Middle frontal gyrus (tissue), 1 donor: ENCODE measurements around the gene TCF4.
A peak's percentile ranks its signal among the peaks of the same experiment; 100 is the strongest.

Source experiments
- DNase-seq: peaks from one replicate; pipeline ENCODE4 v3.0.0-alpha.2; 2015; ENCODE audit warnings: low spot score; ENCODE audit errors: extremely low spot score

The TCF4 gene

DNA sequence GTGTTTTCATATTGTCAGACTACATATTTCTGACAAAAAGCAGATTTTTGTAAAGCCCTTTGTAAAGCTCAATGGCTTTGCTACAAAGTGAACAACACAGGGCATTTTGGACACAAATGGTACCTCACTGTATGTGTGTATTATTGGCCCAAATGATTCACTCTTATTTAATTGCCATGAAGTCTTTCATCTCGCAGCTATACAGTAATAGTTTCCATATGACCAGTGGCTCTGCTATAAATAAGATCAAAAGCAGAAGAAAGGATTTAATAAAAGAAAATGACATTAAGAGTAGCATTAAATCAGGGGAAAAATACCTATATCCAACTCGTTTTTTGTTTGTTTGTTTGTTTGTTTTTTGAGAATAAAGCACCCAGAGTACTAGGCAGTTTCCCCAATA is 344.7 kb downstream of the TCF4 start:
- no peak for DNase-seq

DNA sequence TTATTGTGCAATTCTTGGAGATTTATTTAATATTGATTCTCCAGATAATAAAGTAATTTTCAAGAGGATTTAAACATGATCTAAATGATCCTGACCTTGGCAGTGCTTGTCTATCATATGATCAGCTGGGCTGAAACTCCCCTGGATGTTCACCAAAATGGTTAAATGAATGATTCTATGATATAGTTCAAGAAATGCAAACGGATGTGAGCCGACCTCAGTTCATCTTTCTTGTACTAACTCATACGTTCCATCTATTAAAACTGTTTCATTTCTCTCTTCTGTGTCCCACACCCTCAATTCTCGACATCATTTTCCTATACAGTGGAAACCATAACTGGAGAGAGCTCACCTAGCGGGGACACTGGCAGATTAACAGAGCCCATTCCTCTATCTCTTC is 347.0 kb downstream of the TCF4 start:
- DNase-seq: no peak

DNA sequence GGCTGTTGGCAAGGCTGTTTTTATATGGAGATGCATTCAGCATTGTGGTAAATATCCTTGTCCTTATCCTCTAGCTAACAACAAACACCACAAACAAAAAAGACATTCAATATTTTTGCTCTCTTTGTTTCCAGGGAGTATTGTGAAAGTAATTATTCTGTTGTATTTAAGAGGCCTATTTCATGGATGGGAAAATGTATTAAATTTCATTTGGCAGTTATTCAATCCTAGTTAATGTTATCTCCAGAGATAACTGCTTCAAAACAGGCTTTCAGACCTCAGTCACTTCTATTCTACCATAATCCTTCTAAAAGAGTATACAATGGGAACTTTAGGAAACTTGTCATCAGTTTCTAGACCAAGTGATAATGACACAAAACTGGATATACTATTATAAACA is 348.3 kb downstream of the TCF4 start:
- no peak for DNase-seq

DNA sequence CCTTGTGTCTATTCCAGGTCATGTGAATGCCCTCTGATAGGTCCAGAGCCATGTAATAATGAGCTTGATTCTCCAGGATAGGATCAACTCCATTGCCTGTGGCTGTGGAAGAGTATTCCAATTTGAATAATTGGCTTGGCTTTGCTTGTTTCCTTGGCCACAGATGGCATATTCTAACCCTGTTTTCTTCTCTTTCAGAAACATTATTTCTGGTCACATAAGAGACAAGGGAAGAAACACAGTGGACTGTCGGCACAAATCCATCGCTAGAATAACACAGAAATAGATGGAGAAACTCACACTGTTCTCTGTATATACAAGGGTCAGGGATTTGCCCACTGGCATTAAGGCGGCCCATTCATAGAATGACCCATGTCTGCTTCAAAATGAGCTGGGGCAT is 350.3 kb downstream of the TCF4 start:
- DNase-seq: peak; percentile 11

DNA sequence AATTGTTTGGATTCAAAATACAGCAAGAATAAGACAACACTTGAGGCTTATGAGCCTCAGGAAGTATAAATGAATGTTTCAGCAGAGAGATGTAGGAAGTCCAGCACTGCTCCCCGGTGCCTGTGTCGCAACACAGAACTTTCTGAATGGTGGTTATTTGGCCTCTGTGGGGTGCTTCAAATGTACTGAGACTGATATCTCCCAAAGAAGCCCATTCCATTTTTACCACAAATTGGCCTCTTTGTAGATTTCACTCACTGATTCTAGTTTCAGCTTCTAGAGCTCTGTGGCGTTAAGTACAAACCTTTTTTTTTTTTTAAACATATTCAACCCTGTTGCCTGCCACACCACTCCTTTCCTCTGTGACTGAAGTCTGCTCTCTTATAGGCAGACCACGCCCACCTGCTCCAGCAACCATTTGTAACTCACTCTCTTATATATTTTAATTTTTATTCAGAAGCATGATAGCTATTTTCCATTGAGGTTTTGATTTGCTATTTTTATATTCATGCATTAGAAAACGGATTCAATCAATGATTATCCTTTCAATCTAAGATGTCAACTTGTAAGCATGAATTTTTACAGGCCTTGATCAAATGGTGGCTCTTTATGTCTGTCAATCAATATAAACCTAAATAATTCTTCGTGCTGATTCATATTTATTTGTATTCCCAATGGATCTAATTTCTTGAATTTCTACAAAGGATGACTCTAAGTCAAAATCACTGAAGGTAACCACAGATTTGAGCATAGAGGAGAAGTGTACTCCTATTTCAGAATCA is 351.7 kb downstream of the TCF4 start:
- DNase-seq: peak; percentile 2

DNA sequence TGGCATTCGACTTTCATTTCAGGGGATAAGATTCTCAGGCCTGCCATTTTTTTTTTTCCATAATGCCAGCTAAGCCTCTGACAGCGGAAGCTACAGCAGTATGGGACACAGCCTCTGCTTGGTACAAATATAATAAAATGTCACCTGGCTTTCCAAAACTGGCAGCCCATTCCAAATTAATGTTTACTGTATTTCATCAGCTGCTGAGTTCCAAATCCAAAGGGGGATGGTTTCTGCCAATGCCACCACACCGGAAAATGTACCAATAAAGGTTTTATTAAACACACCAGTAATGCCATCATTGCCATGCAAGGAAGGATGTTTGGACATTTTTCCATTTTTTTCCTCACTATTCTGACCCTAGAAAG is 352.9 kb downstream of the TCF4 start:
- no peak for DNase-seq

DNA sequence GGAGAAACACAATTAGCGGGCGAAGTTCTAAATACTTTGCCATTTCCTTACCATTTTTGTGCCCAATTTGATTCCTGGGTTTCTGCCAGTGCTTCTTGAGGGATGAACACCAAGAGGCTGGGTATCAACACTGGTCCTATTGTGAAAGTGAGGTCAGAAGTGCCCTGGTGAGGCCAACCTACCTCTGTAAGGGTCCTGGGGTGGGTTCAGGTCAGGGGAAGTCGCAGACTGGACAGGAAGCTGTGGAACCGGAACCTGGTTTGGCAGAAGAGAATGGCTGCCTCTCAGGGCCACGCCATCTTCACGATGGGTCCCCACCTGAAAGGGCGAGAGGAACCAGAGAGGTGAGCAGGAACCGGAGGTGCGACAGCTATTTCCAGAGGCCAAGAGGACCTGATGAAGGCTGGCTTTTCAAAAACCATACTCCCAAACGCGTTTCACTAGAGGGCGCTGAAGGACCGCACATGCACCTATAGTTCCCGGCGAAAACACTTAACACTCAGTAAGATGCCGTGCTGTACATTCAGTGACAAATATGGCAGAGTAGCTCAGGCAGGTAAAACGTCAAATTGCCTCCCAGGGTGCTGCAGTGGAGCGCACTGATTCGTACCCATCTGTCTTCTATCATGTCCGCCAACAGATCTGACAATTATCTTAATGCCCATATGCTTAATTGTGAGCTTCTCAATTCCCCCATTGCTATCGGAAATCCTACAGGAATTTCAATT is 353.5 kb downstream of the TCF4 start:
- peak; percentile 69 for DNase-seq

DNA sequence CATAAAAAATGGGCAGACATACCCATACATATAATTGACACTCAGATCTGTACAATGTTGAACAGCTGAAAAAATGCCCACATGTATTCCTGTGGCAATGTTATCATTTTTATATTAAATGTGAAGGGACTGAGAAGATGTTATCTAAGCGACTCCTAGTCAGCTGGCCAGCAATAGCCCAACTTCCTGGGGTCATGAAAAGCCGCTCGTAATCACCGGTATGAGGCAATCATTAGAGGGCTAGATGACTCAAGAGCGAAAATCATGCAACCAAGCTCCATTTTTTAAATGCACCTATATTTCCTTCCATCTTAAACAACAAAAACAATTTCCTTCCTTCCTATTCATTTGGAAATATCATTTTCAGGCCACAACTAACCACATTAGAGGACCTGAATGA is 354.1 kb downstream of the TCF4 start:
- peak; percentile 1 for DNase-seq

DNA sequence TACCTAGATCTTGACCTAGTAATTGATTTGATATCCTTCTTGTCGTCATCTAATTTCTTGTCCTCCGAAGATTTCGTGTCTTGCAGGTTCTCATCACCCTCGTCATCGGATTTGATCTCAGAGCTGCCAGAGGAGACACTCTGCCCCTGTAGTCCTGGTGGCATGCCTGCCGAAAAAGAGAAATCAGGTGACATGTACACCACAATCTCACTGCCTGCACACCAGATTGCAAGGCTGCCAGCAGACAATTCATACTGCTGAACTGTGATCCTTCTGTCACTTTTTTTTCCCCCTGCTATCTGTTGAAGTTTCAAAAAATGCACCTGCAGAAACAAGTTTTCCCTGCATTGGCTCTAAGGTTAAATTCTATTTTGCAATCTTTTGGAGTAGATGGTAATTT is 355.5 kb downstream of the TCF4 start:
- DNase-seq: peak; percentile 2

DNA sequence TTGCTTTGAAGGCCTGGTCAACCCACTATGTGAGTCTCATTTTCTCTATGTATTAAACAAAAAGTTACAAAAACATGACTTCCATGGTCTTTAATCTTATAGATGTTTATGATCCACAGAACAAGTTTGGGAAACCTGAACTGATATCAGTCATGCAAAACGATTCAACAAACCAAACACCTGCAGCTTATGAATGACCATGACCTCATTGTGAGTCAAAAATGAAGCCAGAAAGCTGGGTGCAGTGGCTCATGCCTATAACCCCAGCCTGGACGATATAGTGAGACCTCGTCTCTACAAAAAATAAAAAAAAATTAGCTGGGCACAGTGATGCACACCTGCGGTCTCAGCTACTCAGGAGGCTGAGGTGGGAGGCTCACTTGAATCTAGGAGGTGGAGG is 358.3 kb downstream of the TCF4 start:
- no peak for DNase-seq

DNA sequence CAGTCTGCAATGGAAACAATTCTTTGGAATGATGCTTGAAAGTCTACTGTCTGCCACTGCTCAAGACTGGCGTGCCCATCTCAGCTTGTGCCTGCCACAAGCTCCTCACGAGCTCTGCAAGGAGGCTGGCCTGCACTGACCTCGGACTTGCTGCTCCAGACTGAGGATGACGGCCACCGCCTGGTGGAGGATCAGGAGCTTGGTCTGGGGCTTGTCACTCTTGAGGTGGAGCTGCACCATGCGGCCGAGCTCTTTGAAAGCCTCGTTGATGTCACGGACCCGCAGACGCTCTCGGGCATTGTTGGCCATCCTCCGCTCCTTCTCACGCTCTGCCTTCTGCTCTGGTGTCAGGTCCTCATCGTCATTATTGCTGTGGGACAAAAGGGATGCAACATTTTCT is 359.3 kb downstream of the TCF4 start:
- DNase-seq: peak; percentile 2

DNA sequence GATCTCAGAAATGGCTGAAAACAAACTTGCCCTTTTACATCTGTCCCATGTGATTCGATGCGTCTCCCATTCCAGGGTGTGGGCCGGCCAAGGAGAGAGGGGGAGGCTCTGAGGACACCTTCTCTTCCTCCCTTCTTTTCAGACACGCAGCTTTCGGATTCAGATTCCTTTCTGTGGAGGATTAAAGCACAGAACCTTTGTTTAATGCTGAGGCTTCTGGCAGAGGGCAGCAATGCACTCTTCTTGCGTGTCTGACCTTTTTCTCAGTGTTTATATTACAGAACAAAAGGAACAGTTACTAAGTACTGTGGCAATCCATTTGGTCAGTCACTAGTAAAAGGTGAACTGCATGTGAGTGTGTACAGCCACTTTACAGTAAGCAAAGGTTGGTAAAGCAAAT is 359.8 kb downstream of the TCF4 start:
- peak; percentile 3 for DNase-seq

DNA sequence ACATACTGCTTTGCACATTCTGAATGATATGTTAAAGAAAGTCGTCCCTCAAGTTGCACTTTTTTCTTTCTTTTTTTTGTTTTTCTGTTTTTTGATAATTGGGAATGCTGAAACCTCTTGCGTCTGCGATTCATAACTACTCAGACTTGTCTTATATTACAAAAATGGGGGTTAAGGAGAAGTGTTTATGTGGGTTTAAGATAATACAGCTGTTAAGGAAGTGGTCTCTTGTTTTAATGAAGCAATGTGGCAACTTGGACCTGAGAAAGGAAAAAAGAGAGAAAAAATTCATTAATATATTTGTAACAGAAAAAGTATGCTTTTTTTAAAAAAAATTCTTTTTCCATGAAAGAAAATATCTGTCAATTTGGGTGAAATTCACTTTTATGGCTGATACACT is 360.2 kb downstream of the TCF4 start:
- DNase-seq: peak; percentile 2

DNA sequence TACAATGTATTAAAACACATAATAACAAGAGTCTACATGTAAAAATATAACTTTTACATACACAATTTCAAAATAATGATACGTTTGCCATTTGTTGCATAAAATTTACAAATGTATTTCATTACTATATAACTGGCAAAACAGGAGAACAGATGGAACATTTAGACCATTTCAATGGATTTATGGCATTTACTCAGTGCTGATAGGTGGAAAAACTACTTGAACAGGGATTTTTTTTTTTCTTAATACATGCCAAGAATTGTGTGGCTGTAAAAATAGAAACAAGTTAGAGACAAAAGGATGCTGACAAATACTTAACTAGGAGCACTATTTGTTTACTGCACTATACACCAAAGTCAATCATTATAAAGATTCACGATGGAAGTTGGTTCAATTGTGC is 361.9 kb downstream of the TCF4 start:
- no peak for DNase-seq

DNA sequence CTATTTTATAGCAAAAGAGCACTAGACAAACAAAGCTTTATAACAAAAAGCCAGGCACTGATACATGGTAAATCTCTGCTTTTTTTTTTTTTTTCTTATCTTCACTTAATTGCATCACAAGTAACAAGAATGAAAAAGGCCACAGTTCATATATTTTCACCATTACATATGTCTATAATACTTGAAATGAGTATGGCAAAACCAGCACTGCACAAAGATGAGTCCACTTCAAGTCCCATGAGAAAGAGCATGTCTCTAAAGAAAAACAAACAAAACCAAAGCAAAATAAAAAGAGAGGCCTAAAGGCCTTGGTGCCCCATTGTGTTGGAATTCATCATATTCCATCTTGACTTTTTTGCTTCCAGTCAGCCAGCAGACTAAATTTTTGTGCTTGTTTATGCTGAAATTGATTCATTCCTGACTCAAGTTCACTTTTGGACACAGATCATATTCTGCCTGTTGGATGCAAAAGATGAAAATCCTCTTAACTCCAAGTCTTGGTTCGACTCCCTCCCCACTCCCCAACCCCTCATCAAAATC is 363.8 kb downstream of the TCF4 start:
- DNase-seq: no peak

DNA sequence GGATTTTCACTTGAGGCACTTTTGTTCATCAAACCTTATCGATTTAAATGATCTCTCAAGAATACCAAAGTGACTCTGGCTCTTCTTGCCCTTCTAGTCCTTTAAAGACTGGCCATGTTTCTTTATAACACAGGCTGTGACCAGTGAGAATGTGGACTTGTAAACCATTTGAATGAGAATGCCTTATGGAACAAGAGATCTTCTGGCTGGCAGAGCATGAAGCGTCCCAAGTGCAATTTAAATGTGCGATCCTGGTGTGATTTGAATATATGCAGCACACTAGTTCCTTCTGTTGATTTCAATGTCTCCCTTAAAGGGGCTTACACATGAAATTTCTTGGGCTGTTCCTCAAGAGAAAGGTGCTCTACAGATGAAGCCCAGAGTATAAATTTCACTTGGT is 366.4 kb downstream of the TCF4 start:
- DNase-seq: no peak

DNA sequence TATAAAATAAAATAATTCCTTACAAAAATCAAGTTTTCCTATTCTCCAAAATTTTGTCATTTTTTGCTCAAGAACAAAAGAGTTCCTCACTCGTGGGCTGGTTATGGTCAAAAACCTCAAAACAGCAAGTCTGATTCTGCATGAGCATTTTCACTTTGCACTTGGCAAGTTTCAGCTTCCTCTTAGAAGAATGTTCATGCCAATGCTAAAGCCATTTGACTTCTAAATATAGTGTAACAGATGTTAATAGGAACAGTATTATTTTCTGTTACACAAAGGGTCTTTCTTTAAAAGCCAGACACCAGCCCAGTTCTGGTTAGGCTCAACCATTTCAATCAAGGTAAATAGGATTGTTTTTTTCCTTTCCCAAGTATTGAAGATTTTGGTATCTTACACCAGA is 367.5 kb downstream of the TCF4 start:
- no peak for DNase-seq

DNA sequence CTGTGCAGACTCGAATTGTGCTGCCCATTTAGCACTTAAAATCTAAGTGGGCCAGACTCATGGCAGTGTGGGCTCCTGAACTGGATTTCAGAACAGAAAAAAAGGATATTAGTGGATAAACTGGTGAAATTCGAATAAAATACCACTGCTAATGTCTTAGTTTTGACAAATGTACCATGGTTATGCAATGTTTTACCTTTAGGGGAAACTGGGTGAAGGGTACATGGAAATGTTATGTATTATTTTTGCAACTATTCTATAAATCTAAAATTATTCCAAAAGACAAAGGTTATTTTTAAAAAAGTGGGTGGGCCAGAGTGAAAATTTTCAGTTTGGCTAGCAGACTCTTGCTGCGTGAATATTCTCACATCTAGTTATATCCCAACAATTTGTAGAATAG is 368.2 kb downstream of the TCF4 start:
- no peak for DNase-seq

DNA sequence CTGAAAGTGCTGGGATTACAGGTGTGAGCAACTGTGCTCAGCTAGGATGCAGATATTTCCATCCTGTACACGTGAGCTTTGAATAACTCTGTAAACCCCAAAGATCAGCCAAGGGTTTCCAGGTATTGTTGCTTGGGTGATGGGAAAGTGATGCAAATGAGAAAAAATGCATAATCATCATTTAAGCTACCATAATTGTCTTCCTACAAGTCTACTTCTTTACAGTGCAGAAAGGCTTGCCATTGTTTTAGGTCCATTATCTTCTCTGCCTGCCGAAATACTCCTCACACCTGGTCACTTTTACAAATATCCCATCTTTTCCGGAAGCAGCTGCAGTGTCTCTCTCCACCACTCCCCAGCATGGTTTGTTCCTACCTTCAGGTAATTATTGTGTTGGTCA is 368.9 kb downstream of the TCF4 start:
- no peak for DNase-seq

DNA sequence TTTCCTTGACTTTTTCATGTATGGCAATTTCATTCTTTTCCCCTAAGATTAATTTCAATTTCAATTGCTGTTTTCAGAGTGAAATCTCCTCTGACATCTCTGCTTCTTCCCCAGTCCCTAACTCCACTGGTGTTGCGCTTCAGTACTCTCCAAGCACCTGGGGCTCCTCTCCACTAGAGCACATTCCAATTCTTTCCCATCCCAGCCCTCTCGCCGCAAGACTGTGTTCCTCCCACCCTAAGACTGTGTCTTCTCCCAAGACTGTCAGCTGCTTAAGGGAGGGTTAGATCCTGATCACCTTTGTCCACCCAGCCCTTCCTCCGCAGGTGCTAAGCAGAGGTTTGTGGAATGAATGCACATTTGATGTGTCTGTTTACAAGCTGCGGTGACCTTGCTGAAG is 373.0 kb downstream of the TCF4 start:
- DNase-seq: no peak

DNA sequence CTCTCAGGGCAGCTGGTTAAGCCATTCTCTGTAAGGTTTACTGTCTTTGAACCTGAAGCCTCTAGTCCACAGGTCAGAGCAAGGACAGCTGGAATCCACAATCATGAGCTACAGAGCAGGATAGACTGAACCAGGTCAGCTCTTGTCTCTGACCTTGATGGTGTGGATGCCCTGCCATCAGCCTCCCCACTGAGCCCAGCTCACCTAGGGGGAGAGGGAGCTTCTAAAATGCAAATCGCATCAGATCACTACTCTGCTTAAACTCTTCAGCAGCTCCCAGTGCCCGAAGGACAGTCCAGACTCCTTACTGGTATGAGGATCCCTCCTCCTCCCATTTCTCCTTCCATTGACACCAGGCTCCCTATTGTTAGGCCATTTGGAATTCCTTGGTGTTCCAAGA is 373.5 kb downstream of the TCF4 start:
- no peak for DNase-seq

DNA sequence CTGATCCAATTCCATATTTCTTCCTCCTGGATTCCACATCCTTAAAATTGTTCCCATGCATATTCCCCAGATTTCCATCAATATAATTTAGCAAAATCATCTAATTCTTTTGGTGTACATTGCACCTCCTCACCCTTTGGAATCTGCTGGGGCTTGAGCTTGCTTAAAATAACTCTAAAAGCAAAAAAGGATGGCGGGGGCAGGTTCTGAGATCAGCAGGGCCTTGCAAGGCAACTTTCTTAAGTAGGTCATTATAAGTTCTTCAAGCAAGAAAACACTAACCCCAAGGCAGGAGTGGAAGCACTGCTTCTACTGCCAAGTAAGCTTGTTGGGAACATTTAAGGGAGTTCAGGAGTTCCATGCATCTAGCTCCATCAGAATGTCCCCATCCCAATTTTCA is 374.4 kb downstream of the TCF4 start:
- DNase-seq: no peak

DNA sequence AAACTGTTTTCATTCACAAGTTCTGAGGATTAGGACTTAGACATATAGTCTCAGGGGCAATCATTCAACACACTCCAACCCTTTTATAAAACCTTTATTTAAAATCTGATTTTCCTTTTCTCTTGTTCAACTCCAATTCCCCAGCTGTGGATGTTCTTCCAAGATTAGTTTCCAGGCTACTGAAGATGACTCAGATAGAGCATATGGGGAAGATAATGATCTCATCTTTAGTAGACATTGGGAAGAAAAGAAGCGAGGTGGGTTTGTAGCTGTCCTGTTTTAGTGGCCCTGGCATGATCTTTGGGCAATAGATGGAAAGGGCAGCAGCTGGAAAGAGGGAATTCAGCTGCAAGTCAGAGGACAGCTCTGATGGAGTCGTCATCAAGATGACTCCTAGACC is 381.1 kb downstream of the TCF4 start:
- peak; percentile 41 for DNase-seq
